ENCODE data around the gene BTN3A1. TPM values are rescaled to one million over a fixed set of nuclear protein-coding genes. Genes with fewer than 3 reads are reported as not detected.

The BTN3A1 gene
- total and polyA plus RNA-seq, 2 of the 13 experiments (the other 11 are each of a cell fraction or from before 2014, with no cell fraction given), result 13.3 to 14.0 TPM

- TF ChIP-seq FOXP4 (CRISPR knock-in tag; IDR thresholded peaks at IDR 0.05) (0 out of 2 replicates have a peak, but pooled peaks have one; percentile 33), GATAD2A (CRISPR knock-in tag; IDR thresholded peaks at IDR 0.05) (peak; percentile 21; the same call in 1 of the 2 replicates), ZNF496 (CRISPR knock-in tag; IDR thresholded peaks at IDR 0.05; ENCODE audit: insufficient replicate concordance) (no peak), PHF21A (CRISPR knock-in tag; IDR thresholded peaks at IDR 0.05) (peak; percentile 84), SP5 (CRISPR knock-in tag; IDR thresholded peaks at IDR 0.05; ENCODE audit: borderline replicate concordance, low read depth) (0 out of 2 replicates have a peak, but pooled peaks have one; percentile 8), POLR2AphosphoS5 (IDR thresholded peaks at IDR 0.05; ENCODE audit: low read depth, low read length) (no peak), SOX5 (CRISPR knock-in tag; IDR thresholded peaks at IDR 0.05; ENCODE audit: borderline replicate concordance) (0 out of 2 replicates have a peak, but pooled peaks have one; percentile 22), ZNF292 (CRISPR knock-in tag; IDR thresholded peaks at IDR 0.05; ENCODE audit: borderline replicate concordance, low read depth) (no peak; the same call in 1 of the 2 replicates), MXD3 (CRISPR knock-in tag; IDR thresholded peaks at IDR 0.05) (no peak), KAT8 (CRISPR knock-in tag; IDR thresholded peaks at IDR 0.05) (0 out of 2 replicates have a peak, but pooled peaks have one; percentile 16), NFYB (CRISPR knock-in tag; IDR thresholded peaks at IDR 0.05) (peak; percentile 25; the same call in 1 of the 2 replicates), PAXIP1 (CRISPR knock-in tag; conservative IDR thresholded peaks at IDR 0.05) (peak; percentile 52), PAWR (CRISPR knock-in tag; IDR thresholded peaks at IDR 0.05; ENCODE audit: borderline replicate concordance) (no peak), ZNF205 (CRISPR knock-in tag; IDR thresholded peaks at IDR 0.05) (0 out of 2 replicates have a peak, but pooled peaks have one; percentile 20), PBX2 (CRISPR knock-in tag; IDR thresholded peaks at IDR 0.05) (0 out of 2 replicates have a peak, but pooled peaks have one; percentile 35), RXRB (CRISPR knock-in tag; IDR thresholded peaks at IDR 0.05; ENCODE audit: borderline replicate concordance) (0 out of 2 replicates have a peak, but pooled peaks have one; percentile 28), ETV5 (CRISPR knock-in tag; IDR thresholded peaks at IDR 0.05; ENCODE audit: borderline replicate concordance) (peak; percentile 19; the same call in 1 of the 2 replicates), ZNF619 (CRISPR knock-in tag; IDR thresholded peaks at IDR 0.05) (no peak), ZNF430 (CRISPR knock-in tag; IDR thresholded peaks at IDR 0.05) (0 out of 2 replicates have a peak, but pooled peaks have one; percentile 38), ZNF460 (CRISPR knock-in tag; IDR thresholded peaks at IDR 0.05; ENCODE audit: borderline replicate concordance) (no peak)
These were observed 47.9 kb upstream of the BTN3A1 start (continued) for GRCh38 chr6:26354162-26354561.
